Ishikawa (cell line): Measurements from ENCODE around the gene SMG1.

Experiments used
- CEBPB ChIP-seq: IDR thresholded peaks from 2 replicates; pipeline ENCODE4 v1.6.1; 2012
- CREB1 ChIP-seq: IDR thresholded peaks from 2 replicates; pipeline ENCODE4 v1.6.1; 2012; ENCODE audit warnings: low read depth
- EGR1 ChIP-seq: IDR thresholded peaks from 2 replicates; pipeline ENCODE4 v1.6.1; 2012
- EP300 ChIP-seq: IDR thresholded peaks from 2 replicates; pipeline ENCODE4 v1.6.1; 2012; ENCODE audit warnings: borderline replicate concordance
- FOXM1 ChIP-seq: IDR thresholded peaks from 2 replicates; pipeline ENCODE4 v1.6.1; 2012; ENCODE audit warnings: low read depth, borderline replicate concordance
- MAX ChIP-seq: IDR thresholded peaks from 2 replicates; pipeline ENCODE4 v1.6.1; 2012
- NFIC ChIP-seq: IDR thresholded peaks from 2 replicates; pipeline ENCODE4 v1.6.1; 2012
- RAD21 ChIP-seq: IDR thresholded peaks from 2 replicates; pipeline ENCODE4 v1.6.1; 2012; ENCODE audit warnings: low read depth
- REST ChIP-seq: IDR thresholded peaks from 2 replicates; pipeline ENCODE4 v1.6.1; 2012; ENCODE audit warnings: low read depth, mild to moderate bottlenecking
- TAF1 ChIP-seq: IDR thresholded peaks from 2 replicates; pipeline ENCODE4 v1.6.1; 2012; ENCODE audit warnings: low read depth, mild to moderate bottlenecking
- TCF12 ChIP-seq: IDR thresholded peaks from 2 replicates; pipeline ENCODE4 v1.6.1; 2012; ENCODE audit warnings: low read depth
- TEAD4 ChIP-seq: IDR thresholded peaks from 2 replicates; pipeline ENCODE4 v1.6.1; 2012
- USF1 ChIP-seq: IDR thresholded peaks from 2 replicates; pipeline ENCODE4 v1.6.1; 2012
- YY1 ChIP-seq: IDR thresholded peaks from 2 replicates; pipeline ENCODE4 v1.6.1; 2012; ENCODE audit warnings: low read depth
- ZBTB7A ChIP-seq: IDR thresholded peaks from 2 replicates; pipeline ENCODE4 v1.6.1; 2012; ENCODE audit warnings: low read depth

The SMG1 gene

GRCh38 chr16:18800775-18801144 lies 125.4 kb downstream of the SMG1 start:
- TF ChIP-seq EGR1 (no peak), TCF12 (no peak), MAX (no peak), NFIC (no peak), YY1 (no peak), FOXM1 (no peak), USF1 (no peak), TAF1 (no peak), EP300 (no peak), REST (no peak), RAD21 (no peak), CREB1 (no peak), ZBTB7A (no peak), CEBPB (no peak), TEAD4 (no peak)

GRCh38 chr16:18800293-18800692 lies 125.9 kb downstream of the SMG1 start:
- TF ChIP-seq NFIC: no peak
- no peak for TF ChIP-seq USF1
- TF ChIP-seq EP300: no peak
- TF ChIP-seq TCF12: no peak
- no peak for TF ChIP-seq TEAD4
- TF ChIP-seq EGR1: no peak

GRCh38 chr16:18799500-18799899 lies 126.7 kb downstream of the SMG1 start:
- TF ChIP-seq EP300 (no peak), TCF12 (no peak)

- no peak for TF ChIP-seq NFIC
- no peak for TF ChIP-seq CREB1
- no peak for TF ChIP-seq EGR1
- no peak for TF ChIP-seq RAD21
- no peak for TF ChIP-seq FOXM1
- no peak for TF ChIP-seq USF1
- no peak for TF ChIP-seq TCF12
- no peak for TF ChIP-seq REST
- no peak for TF ChIP-seq TEAD4
- no peak for TF ChIP-seq TAF1
- TF ChIP-seq MAX: no peak
- no peak for TF ChIP-seq CEBPB
- no peak for TF ChIP-seq EP300
- TF ChIP-seq YY1: no peak
- TF ChIP-seq ZBTB7A: no peak
These were observed 128.5 kb downstream of the SMG1 start for GRCh38 chr16:18797746-18798145.

GRCh38 chr16:18796377-18796776 lies 129.8 kb downstream of the SMG1 start:
- TF ChIP-seq TEAD4 (no peak), TCF12 (no peak), MAX (no peak)

- no peak for TF ChIP-seq USF1
- TF ChIP-seq EP300: no peak
- TF ChIP-seq RAD21: no peak
- no peak for TF ChIP-seq FOXM1
These were observed 133.3 kb downstream of the SMG1 start for GRCh38 chr16:18792836-18793433.
